Fibroblast of the aortic adventitia (primary cell): Measurements from ENCODE around the gene LIMK2. TPM values are rescaled to one million over a fixed set of nuclear protein-coding genes. Genes with fewer than 3 reads are reported as not detected.
"Not testable (repeated sequence)": the region's sequence is repeated elsewhere in the genome, so short reads cannot be mapped to it uniquely, and the experiment has no call there.

Source experiments
- DNase-seq: peaks from one replicate; pipeline ENCODE4 v3.0.0-alpha.2; 2010; ENCODE audit warnings: low read depth
- H3K4me3 ChIP-seq: 2 replicates; pipeline ENCODE4 v1.5.1; 2011; ENCODE audit warnings: low read depth, mild to moderate bottlenecking, control low read depth, low read length, moderate library complexity
- CTCF ChIP-seq: IDR thresholded peaks from 2 replicates; pipeline ENCODE4 v1.5.1; 2011; ENCODE audit warnings: mild to moderate bottlenecking, low read length, control low read depth, inconsistent platforms; ENCODE audit not compliant: insufficient read depth
- total RNA-seq: library from RNA; depleted of rRNA; stranded (reverse); fragments of >200 nt; gene quantifications from 2 replicates; pipeline ENCODE4 v1.2.3, GENCODE V29; 2012; ENCODE audit warnings: low replicate concordance

The LIMK2 gene
- total RNA-seq = 10.0 and 51.5 TPM in 2 replicates

- TF ChIP-seq CTCF = peak; percentile 77
- peak; percentile 68 for DNase-seq
- H3K4me3 ChIP-seq = peak within 1 kb of the TSS; percentile 87
Observed at GRCh38 chr22:31211862-31212730, at the start of gene LIMK2. Gene LIMK2, plus strand, starts transcription at chr22:31212298. Its CDS starts 111 bp downstream, at chr22:31212409.

- TF ChIP-seq CTCF = no peak
- DNase-seq = no peak
- no peak overlapping the region for H3K4me3 ChIP-seq
Observed at GRCh38 chr22:31170971-31171370, 41.1 kb upstream of the LIMK2 start.

GRCh38 chr22:31171734-31172133, 40.4 kb upstream of the LIMK2 start:
- not testable (repeated sequence) for DNase-seq, H3K4me3 ChIP-seq

GRCh38 chr22:31173386-31174145, 38.5 kb upstream of the LIMK2 start:
- H3K4me3 ChIP-seq = no peak overlapping the region
- DNase-seq = peak; percentile 81
- no peak for TF ChIP-seq CTCF

GRCh38 chr22:31176923-31177322, 35.2 kb upstream of the LIMK2 start:
- no peak overlapping the region for H3K4me3 ChIP-seq
- no peak for DNase-seq
- no peak for TF ChIP-seq CTCF

GRCh38 chr22:31177420-31178162, 34.5 kb upstream of the LIMK2 start:
- TF ChIP-seq CTCF = peak; percentile 29
- H3K4me3 ChIP-seq = no peak overlapping the region
- peak; percentile 97 for DNase-seq

- no peak for TF ChIP-seq CTCF
- no peak for DNase-seq
- no peak overlapping the region for H3K4me3 ChIP-seq
Observed at GRCh38 chr22:31178859-31179258, 33.2 kb upstream of the LIMK2 start.
